GM10248 (cell line): ENCODE measurements around the gene DMRTA2.

Experiments used
- CTCF ChIA-PET: fragments of 300-600 bp; sonication (Branson Sonifier 250); formaldehyde crosslinking; extraction: SDS; loops from one replicate; lab custom pipeline; 2021; ENCODE audit warnings: antibody characterized with exemption; lab: Yijun Ruan, JAX
- POLR2A ChIA-PET: fragments of 350-650 bp; sonication (Branson Sonifier 250); formaldehyde crosslinking; extraction: SDS; loops from one replicate; lab custom pipeline; 2020; ENCODE audit warnings: antibody characterized with exemption; lab: Yijun Ruan, JAX
- DNase-seq: peaks from one replicate; pipeline ENCODE4 v3.0.0; 2012; ENCODE audit errors: extremely low spot score
- CTCF ChIP-seq: IDR thresholded peaks from 2 replicates; pipeline ENCODE4 v1.5.1; 2012; ENCODE audit warnings: mild to moderate bottlenecking, low read depth; ENCODE audit errors: extremely low read depth, missing control alignments, control extremely low read depth

Gene DMRTA2

GRCh38 chr1:50420689-50421365 lies 2.4 kb downstream of the DMRTA2 start:
- ChIA-PET POLR2A (no interaction called here), CTCF (no interaction called here)
- DNase-seq, result no peak
- no peak for TF ChIP-seq CTCF

GRCh38 chr1:50419907-50420677 lies 3.2 kb downstream of the DMRTA2 start:
- ChIA-PET CTCF (no interaction called here), POLR2A (no interaction called here)
- no peak for TF ChIP-seq CTCF
- DNase-seq, result no peak

- ChIA-PET POLR2A (no interaction called here), CTCF (interaction anchor here (0.9 kb wide), 1 partner anchor 200 kb away, joined by 3 read pairs; no protein-coding TSS in a partner anchor)
- no peak for DNase-seq
- no peak for TF ChIP-seq CTCF
Measured at GRCh38 chr1:50419192-50419906, 3.9 kb downstream of the DMRTA2 start.

- no peak for TF ChIP-seq CTCF
- ChIA-PET POLR2A (no interaction called here), CTCF (interaction anchor here (0.9 kb wide), 1 partner anchor 201 kb away, joined by 3 read pairs; no protein-coding TSS in a partner anchor)
- DNase-seq, result no peak
Measured at GRCh38 chr1:50418600-50419109, 4.6 kb downstream of the DMRTA2 start.

GRCh38 chr1:50417946-50418599 lies 5.2 kb downstream of the DMRTA2 start:
- POLR2A ChIA-PET, result no interaction called here
- no peak for TF ChIP-seq CTCF
- no peak for DNase-seq
- CTCF ChIA-PET, result no interaction called here

- no peak for DNase-seq
- TF ChIP-seq CTCF, result no peak
- POLR2A ChIA-PET, result no interaction called here
- CTCF ChIA-PET, result no interaction called here
Measured at GRCh38 chr1:50417507-50417906, 5.7 kb downstream of the DMRTA2 start.
